Trophoblast cell (in vitro differentiated cells and primary cell): ENCODE results near the gene TCEAL3. TPM values are rescaled to one million over a fixed set of nuclear protein-coding genes. Genes with fewer than 3 reads are reported as not detected.

Experiments
- DNase-seq, 2 donors: peaks; one replicate each; pipeline ENCODE4 v3.0.0-alpha.2; 2016
- H2AFZ ChIP-seq: 2 replicates; pipeline ENCODE4 v1.6.1; 2013; ENCODE audit warnings: low read length, moderate library complexity, mild to moderate bottlenecking; ENCODE audit not compliant: insufficient read depth, poor library complexity
- H2AK5ac ChIP-seq: 2 replicates; pipeline ENCODE4 v1.6.1; 2013; ENCODE audit warnings: mild to moderate bottlenecking, low read length
- H2BK120ac ChIP-seq: 2 replicates; pipeline ENCODE4 v1.6.1; 2013; ENCODE audit warnings: low read length, mild to moderate bottlenecking, moderate library complexity; ENCODE audit not compliant: insufficient read depth, poor library complexity
- H2BK12ac ChIP-seq: 2 replicates; pipeline ENCODE4 v1.6.1; 2013; ENCODE audit warnings: mild to moderate bottlenecking, low read length, moderate library complexity
- H2BK5ac ChIP-seq: 2 replicates; pipeline ENCODE4 v1.6.1; 2013; ENCODE audit warnings: low read length, low read depth, moderate library complexity, mild to moderate bottlenecking; ENCODE audit not compliant: poor library complexity
- H3K14ac ChIP-seq: 2 replicates; pipeline ENCODE4 v1.6.1; 2013; ENCODE audit warnings: mild to moderate bottlenecking, low read length
- H3K18ac ChIP-seq: 2 replicates; pipeline ENCODE4 v1.6.1; 2013; ENCODE audit warnings: mild to moderate bottlenecking, low read length
- H3K23ac ChIP-seq: 2 replicates; pipeline ENCODE4 v1.6.1; 2013; ENCODE audit warnings: low read length
- H3K27ac ChIP-seq: 2 replicates; pipeline ENCODE4 v1.5.1; 2013; ENCODE audit warnings: low read depth, mild to moderate bottlenecking, inconsistent platforms, low read length, moderate library complexity
- H3K27me3 ChIP-seq: 2 replicates; pipeline ENCODE4 v1.6.1; 2013; ENCODE audit warnings: inconsistent platforms, mild to moderate bottlenecking, low read length, moderate library complexity; ENCODE audit not compliant: insufficient read depth
- H3K36me3 ChIP-seq, 2 experiments: 1 replicate in 1 of 2; 2 replicates in 1 of 2; pipeline ENCODE4 v1.6.1; 2013; ENCODE audit warnings: low read length in 2 of 2, mild to moderate bottlenecking in 2 of 2, moderate library complexity in 1 of 2; ENCODE audit not compliant: insufficient read depth in 2 of 2, control insufficient read depth in 1 of 2
- H3K4ac ChIP-seq: 2 replicates; pipeline ENCODE4 v1.6.1; 2013; ENCODE audit warnings: low read depth, mild to moderate bottlenecking, low read length, moderate library complexity
- H3K4me1 ChIP-seq, 2 experiments: 1 replicate in 1 of 2; 2 replicates in 1 of 2; pipeline ENCODE4 v1.6.1; 2013; ENCODE audit warnings: low read length in 2 of 2, mild to moderate bottlenecking in 2 of 2, moderate library complexity in 1 of 2; ENCODE audit not compliant: insufficient read depth in 2 of 2, control insufficient read depth in 1 of 2
- H3K4me2 ChIP-seq: 2 replicates; pipeline ENCODE4 v1.6.1; 2013; ENCODE audit warnings: inconsistent platforms, mild to moderate bottlenecking, low read length, moderate library complexity
- H3K4me3 ChIP-seq: 2 replicates; pipeline ENCODE4 v1.5.1; 2013; ENCODE audit warnings: mild to moderate bottlenecking, low read depth, low read length, inconsistent platforms
- H3K79me1 ChIP-seq: one replicate; pipeline ENCODE4 v1.6.1; 2013; ENCODE audit warnings: low read length
- H3K79me2 ChIP-seq: 2 replicates; pipeline ENCODE4 v1.6.1; 2013; ENCODE audit warnings: low read length, mild to moderate bottlenecking; ENCODE audit not compliant: control insufficient read depth, insufficient read depth, poor library complexity
- H3K9ac ChIP-seq: 2 replicates; pipeline ENCODE4 v1.6.1; 2013; ENCODE audit warnings: mild to moderate bottlenecking, low read length
- H3K9me3 ChIP-seq: 2 replicates; pipeline ENCODE4 v1.6.1; 2013; ENCODE audit warnings: low read depth, mild to moderate bottlenecking, control low read depth, inconsistent platforms, low read length; ENCODE audit not compliant: insufficient read depth
- H4K12ac ChIP-seq: 2 replicates; pipeline ENCODE4 v1.6.1; 2013; ENCODE audit warnings: low read depth, mild to moderate bottlenecking, low read length, moderate library complexity
- H4K8ac ChIP-seq: 2 replicates; pipeline ENCODE4 v1.6.1; 2013; ENCODE audit warnings: low read depth, mild to moderate bottlenecking, low read length, moderate library complexity
- H4K91ac ChIP-seq: one replicate; pipeline ENCODE4 v1.6.1; 2013; ENCODE audit warnings: low read depth, mild to moderate bottlenecking, low read length, moderate library complexity
- WGBS: extraction: QIAGEN DNeasy Blood & Tissue Kit; methylation state at CpG from one replicate; pipeline ENCODE4 v1.1.7; 2013; ENCODE audit warnings: missing lambda C conversion rate; ENCODE audit not compliant: insufficient read length, insufficient coverage; ENCODE audit errors: extremely low coverage; 5-methylcytosine and 5-hydroxymethylcytosine counted together
- polyA plus RNA-seq: library from polyadenylated mRNA; stranded (reverse); fragments of 200-250 nt; gene quantifications from 2 replicates; pipeline ENCODE4 v1.2.3, GENCODE V29; 2013

Gene TCEAL3, protein sequence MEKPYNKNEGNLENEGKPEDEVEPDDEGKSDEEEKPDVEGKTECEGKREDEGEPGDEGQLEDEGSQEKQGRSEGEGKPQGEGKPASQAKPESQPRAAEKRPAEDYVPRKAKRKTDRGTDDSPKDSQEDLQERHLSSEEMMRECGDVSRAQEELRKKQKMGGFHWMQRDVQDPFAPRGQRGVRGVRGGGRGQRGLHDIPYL
- 12.4 and 12.6 TPM in 2 replicates for polyA plus RNA-seq

DNA sequence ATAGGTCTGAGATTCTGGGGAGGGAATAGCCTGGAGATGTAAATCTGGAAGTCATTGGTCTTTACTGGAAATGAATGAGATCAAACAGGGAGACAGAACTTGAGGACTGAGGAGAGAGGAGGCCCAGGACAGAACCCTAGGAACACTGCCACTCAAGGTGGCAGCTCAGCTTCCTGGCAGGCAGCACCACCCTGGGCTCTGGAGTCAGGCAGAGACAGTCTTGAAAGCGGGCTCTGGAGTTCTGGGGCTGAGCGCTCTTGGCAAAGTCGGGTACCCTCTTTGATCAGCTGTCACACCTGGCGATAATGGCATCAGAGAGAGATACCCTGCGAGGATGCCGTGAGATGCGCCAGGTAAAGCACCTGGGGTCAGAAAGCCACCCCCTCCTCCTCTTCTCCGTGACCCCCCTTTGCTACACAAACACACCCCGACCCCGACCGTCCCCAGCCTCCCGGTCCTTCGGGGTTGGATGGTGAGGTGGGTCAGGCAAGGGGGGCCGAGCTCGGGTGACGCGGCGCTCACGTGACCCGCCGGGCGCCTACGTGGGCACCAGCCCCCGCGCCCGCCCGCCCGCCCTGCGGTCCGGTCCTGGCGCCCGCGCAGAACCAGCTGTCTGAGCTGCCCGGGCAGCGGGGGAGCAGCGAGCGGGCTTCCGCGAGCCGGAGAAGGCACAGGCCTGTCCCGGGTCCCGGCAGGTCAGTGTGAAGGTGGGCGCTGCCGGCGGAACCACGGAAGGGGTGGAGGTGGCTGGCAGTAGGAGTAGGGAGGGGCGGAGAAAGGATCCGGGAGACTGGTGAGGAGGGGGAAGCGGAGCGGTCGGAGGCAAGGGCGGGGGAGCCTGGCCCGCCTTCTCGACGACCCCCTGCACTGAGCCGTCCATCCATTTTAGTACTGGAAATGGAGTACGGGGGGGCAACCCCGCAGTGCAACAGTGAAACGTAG is at the start of gene TCEAL3:
Gene TCEAL3 (plus strand): TSS at position 600 of the 942 bp plus-strand sequence. CDS start 1,102 bp downstream, outside the sequence.
- Histone ChIP-seq H2BK5ac (no peak within 1 kb of the TSS), H2AK5ac (no peak within 1 kb of the TSS), H3K4me3 (peak within 1 kb of the TSS; percentile 82), H3K23ac (no peak within 1 kb of the TSS), H3K79me2 (peaks cover 1% of the 10 kb centered on the region), H3K14ac (peak within 1 kb of the TSS; percentile 70), H3K18ac (peak within 1 kb of the TSS; percentile 84), H3K9ac (peak within 1 kb of the TSS; percentile 78), H3K4ac (no peak within 1 kb of the TSS), H3K4me2 (peak within 1 kb of the TSS; percentile 85), H3K79me1 (peaks cover 4% of the 10 kb centered on the region), H4K91ac (peak within 1 kb of the TSS; percentile 0), H4K8ac (peak within 1 kb of the TSS; percentile 77), H2BK12ac (no peak within 1 kb of the TSS), H2BK120ac (peak within 1 kb of the TSS; percentile 77), H3K27ac (no peak within 1 kb of the TSS), H4K12ac (peak within 1 kb of the TSS; percentile 77), H3K36me3 (no peaks in the 10 kb centered on the region), H3K27me3 (no peaks in the 10 kb centered on the region), H3K4me1 (peaks cover 0 to 1% of the 10 kb centered on the region in 2 experiments), H3K9me3 (no peaks in the 10 kb centered on the region), H2AFZ (peak within 1 kb of the TSS; percentile 60)
- WGBS: no CpG with 5 or more reads among the region's 59 CpGs
- DNase-seq: no peak

DNA sequence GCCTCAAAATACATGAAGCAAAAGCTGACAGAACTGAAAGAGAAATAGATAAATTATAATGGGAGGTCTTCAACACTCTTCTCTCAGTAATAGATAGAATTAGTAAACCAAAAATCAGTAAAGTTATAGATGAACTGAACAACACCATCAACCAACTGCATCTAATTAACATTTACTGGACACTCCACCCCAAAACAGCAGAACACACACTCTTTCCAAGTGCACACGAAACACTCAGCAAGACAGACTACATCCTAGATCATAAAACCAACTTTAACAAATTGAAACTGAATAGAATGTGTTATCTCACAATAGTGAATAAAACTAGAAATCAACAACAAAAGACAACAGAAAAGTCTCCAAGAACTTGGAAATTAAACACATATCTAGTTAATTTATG is 47.5 kb upstream of the TCEAL3 start:
- Histone ChIP-seq H3K4me3 (no peak overlapping the region), H3K4ac (no peak overlapping the region), H2BK120ac (no peak overlapping the region), H3K18ac (no peak overlapping the region), H2BK5ac (no peak overlapping the region), H3K9me3 (no peaks in the 10 kb centered on the region), H3K9ac (no peak overlapping the region), H3K79me1 (no peaks in the 10 kb centered on the region), H3K27me3 (no peaks in the 10 kb centered on the region), H4K8ac (no peak overlapping the region), H3K23ac (no peak overlapping the region), H2AK5ac (no peak overlapping the region), H3K4me2 (no peak overlapping the region), H3K4me1 (no peaks in the 10 kb centered on the region), H4K12ac (no peak overlapping the region), H2BK12ac (no peak overlapping the region), H3K27ac (no peak overlapping the region), H3K79me2 (no peaks in the 10 kb centered on the region), H2AFZ (no peak overlapping the region), H3K36me3 (no peaks in the 10 kb centered on the region), H4K91ac (no peak overlapping the region), H3K14ac (no peak overlapping the region)
- no peak for DNase-seq
- WGBS: no CpG with 5 or more reads among the region's 1 CpG

DNA sequence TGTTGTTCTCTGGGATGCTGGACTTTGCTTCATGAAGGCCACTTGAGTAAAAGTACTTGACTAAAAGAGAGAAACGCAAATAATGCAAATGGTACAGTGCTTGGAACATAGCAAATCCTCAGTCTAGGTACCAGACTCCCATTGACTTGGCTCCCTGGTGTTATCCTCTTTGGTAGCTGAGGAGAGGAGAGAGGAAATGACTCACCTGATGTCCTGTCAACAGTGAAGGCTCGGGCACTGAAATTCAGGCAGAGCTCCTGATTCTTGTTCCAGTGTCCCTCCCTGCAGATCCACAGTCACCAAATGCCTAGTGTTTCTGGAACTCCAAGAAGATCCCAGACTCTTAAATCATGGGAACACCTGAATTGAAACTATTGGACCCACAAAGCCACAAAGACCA is 45.0 kb upstream of the TCEAL3 start:
- no peak overlapping the region for H2BK12ac ChIP-seq
- no peaks in the 10 kb centered on the region for H3K4me1 ChIP-seq
- no peak overlapping the region for H3K4me2 ChIP-seq
- no peaks in the 10 kb centered on the region for H3K79me2 ChIP-seq
- H2AK5ac ChIP-seq: no peak overlapping the region
- H3K18ac ChIP-seq: no peak overlapping the region
- H4K12ac ChIP-seq: no peak overlapping the region
- no peak overlapping the region for H3K4me3 ChIP-seq
- DNase-seq: no peak
- no peaks in the 10 kb centered on the region for H3K27me3 ChIP-seq
- H2BK120ac ChIP-seq: no peak overlapping the region
- no peak overlapping the region for H3K14ac ChIP-seq
- no peak overlapping the region for H3K23ac ChIP-seq
- H3K9me3 ChIP-seq: no peaks in the 10 kb centered on the region
- no peak overlapping the region for H2AFZ ChIP-seq
- no peak overlapping the region for H3K27ac ChIP-seq
- WGBS: no CpG with 5 or more reads among the region's 2 CpGs
- no peak overlapping the region for H3K9ac ChIP-seq
- no peak overlapping the region for H3K4ac ChIP-seq
- H4K91ac ChIP-seq: no peak overlapping the region
- H4K8ac ChIP-seq: no peak overlapping the region
- H3K36me3 ChIP-seq: no peaks in the 10 kb centered on the region
- no peaks in the 10 kb centered on the region for H3K79me1 ChIP-seq
- no peak overlapping the region for H2BK5ac ChIP-seq

DNA sequence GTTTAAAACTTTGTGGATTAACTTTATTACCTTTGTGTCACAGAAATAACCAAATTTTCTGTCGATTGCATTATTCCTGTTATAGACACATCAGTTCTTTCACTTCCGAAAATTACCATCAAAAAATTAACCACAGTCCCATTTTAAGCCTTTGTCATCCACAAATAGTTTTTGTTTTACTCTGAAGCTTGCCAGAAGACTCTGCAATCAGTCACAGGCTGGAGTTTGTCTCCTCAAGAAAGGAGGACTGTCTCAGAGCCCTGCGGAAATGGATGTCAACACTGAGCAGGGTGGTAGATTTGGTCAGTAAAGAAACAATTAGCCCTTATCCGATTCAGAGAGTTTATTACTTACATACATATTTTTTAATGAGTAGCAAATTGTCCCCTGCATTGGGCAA is 42.6 kb upstream of the TCEAL3 start:
- no peaks in the 10 kb centered on the region for H3K4me1 ChIP-seq
- no peak for DNase-seq
- no peak overlapping the region for H3K4ac ChIP-seq
- H3K79me1 ChIP-seq: no peaks in the 10 kb centered on the region
- H3K27me3 ChIP-seq: no peaks in the 10 kb centered on the region
- H3K18ac ChIP-seq: no peak overlapping the region
- no peaks in the 10 kb centered on the region for H3K36me3 ChIP-seq
- no peak overlapping the region for H3K9ac ChIP-seq
- no peak overlapping the region for H2BK12ac ChIP-seq
- no CpG with 5 or more reads among the region's 4 CpGs for WGBS
- no peak overlapping the region for H2BK5ac ChIP-seq
- H3K9me3 ChIP-seq: no peaks in the 10 kb centered on the region
- no peak overlapping the region for H3K4me2 ChIP-seq
- H2AFZ ChIP-seq: no peak overlapping the region
- H4K91ac ChIP-seq: no peak overlapping the region
- H2AK5ac ChIP-seq: no peak overlapping the region
- no peak overlapping the region for H3K23ac ChIP-seq
- no peaks in the 10 kb centered on the region for H3K79me2 ChIP-seq
- H3K14ac ChIP-seq: no peak overlapping the region
- no peak overlapping the region for H3K27ac ChIP-seq
- H3K4me3 ChIP-seq: no peak overlapping the region
- no peak overlapping the region for H4K12ac ChIP-seq
- no peak overlapping the region for H2BK120ac ChIP-seq
- no peak overlapping the region for H4K8ac ChIP-seq
